Activated effector memory CD4-positive, alpha-beta T cell treated with Interleukin-2 at 50 U/mL for 16 hours (primary cell): ENCODE measurements around the gene C1orf94.

ENCODE experiments used
- DNase-seq: peaks from one replicate; pipeline ENCODE4 v3.0.0-alpha.2; 2020

Gene C1orf94, protein sequence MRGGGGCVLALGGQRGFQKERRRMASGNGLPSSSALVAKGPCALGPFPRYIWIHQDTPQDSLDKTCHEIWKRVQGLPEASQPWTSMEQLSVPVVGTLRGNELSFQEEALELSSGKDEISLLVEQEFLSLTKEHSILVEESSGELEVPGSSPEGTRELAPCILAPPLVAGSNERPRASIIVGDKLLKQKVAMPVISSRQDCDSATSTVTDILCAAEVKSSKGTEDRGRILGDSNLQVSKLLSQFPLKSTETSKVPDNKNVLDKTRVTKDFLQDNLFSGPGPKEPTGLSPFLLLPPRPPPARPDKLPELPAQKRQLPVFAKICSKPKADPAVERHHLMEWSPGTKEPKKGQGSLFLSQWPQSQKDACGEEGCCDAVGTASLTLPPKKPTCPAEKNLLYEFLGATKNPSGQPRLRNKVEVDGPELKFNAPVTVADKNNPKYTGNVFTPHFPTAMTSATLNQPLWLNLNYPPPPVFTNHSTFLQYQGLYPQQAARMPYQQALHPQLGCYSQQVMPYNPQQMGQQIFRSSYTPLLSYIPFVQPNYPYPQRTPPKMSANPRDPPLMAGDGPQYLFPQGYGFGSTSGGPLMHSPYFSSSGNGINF

DNA sequence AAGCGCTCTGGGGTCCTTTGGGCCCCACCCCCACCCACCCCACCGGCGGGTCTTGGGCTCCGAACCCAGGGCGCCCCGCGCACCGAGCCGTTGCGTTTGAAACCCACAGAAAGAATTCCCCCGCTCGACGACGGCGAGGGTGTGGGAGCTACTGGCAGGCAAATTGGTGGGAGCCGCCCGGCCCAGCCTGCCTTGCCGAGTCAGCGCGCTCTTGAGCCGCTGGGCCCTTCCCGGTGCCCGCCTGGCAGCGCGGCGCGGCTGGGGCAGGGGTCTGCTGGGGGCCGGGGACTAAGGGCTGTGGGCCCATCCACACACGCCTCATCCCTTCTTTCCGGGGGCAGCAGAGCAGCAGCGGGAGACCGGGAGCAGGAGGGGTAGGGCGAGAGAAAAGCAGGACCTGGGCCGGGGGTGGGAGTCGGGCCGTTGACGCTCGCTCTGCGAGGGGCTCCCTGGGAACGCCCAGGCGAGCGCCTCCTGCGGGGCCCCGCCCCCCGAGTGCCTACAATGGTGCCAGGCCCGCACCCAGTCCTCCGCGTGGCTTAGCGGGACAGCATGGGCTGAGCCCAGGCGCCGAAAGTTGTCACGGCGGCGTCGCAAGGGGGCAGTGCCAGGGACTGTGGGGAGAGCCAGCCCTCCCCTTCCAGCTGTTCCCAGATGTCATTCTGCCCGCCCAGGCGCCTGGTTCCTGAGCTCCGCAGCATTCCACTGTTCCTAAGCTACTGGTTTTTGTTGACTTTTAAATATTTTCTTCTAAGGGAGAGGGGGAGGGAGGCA lies at the start of gene C1orf94:
TSS of gene C1orf94 (plus strand) at position 78 of the 774 bp plus-strand sequence. CDS start 883 bp downstream, outside the sequence.
- no peak for DNase-seq

DNA sequence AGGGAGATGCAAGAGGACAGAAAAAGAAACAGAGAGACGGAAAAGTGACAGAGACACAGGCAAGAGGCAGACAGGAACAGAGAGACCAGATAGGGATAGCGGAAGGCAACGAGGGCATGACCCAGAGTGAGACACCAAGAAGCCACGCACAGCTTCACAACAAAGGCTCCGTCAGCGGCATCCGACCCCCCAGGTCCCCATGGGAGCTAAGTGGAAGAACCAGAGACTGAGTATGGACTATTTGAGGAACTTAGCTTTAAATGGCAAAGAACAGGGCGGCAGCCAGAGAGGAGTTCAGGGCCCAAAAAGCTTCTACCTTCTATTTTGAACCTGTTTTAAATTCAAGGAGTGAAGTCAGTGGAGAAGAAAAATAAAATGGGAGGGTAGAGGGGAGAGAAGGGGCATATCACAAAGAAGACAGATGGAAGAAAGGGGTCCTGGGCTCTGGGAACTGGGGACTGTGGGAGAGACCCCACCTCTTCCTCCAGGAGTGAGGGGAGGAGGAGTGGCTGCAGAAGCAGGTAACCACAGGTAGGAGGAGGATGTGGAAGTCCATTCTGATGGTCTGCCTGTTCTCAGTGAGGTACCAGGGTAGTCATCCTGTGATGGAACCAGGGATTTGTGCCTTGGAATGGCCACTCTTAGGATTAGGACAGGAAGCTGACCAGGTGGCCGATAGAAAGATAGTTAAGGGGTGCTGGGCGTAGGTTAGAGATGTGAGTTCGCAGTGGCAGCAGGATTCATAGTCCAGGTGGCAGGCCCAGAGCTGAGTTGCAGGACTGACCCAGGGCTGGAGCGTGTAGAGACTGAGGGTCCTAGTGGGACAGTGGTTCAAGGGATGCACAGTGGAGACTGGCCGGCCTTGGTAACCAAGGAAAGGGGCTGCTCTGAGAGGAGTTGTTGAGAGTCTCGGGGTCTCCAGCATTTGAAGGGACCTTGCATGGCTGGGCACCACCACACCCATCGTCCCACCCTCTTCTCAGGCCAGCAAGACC lies 49.4 kb upstream of the C1orf94 start:
- DNase-seq: no peak

DNA sequence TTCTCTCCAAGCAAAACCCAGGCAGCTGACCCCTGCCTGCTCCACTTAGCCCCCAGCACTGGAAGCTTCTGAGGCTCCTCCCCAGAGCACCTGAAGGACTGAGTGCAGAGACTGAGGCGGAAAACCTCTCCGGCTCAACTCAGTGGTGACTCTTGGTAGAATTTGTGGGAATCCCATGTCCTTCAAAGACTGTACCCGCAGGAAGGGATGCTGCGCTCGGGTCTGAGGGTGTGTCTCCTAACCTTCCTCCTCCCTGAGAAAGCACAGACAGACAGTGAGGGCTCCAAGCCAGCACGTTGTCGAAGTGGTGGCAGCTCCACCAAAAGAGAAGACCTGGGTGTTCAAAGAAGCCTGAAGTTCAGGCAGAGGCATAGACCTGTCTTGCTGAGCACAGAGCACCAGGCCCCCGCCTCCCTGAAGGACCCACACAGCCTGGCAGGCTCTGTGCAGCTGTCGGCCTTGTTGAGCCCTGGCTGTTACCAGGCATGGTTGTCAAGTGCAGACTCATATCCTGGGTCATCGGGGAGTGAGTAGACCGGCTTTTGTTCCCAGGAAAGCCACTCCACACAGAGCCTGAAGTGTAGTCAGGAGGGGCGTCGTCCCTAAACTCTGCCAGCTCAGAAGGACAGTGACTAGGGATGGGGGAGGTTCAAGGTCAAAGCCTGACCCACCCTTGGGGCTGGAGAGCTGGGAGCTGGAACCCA lies 48.4 kb upstream of the C1orf94 start:
- DNase-seq: no peak

DNA sequence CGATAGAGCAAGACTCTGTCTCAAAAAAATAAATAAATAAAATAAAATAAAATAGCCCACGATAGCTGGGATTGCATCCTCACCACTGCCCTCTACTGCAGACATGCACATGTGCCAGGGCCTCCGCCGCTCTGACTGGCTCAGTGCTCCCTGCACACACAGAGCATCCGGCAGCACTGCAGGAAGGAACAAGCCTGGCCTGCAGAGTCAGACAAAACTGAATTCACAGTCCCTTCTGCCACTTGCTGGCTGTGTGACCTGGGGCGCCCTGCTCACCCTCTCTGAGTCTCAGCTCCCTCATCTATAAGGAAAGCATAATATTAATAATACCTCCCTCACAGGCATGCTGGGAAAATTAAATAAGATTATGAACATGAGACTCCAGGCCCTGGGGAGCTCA lies 47.1 kb upstream of the C1orf94 start:
- no peak for DNase-seq

DNA sequence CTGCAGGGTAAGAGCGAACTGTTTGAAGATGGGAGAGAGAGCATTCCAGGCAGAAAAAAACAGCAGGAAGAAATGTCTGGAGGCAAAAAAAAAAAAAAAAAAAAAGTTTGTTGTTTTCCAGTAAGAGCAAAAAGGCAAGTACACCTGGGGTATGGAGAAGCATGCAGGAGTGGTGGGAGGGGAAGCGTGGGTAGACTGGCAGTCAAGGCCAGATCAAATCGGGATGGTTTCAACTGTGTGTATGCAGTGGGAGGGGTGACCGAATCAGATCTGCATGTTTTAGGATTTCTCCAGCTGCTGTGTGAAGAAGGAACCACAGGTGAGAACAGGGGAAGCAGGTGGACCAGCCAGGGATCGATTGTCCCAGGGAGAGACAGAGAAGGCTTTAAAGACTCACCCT lies 46.4 kb upstream of the C1orf94 start:
- no peak for DNase-seq

DNA sequence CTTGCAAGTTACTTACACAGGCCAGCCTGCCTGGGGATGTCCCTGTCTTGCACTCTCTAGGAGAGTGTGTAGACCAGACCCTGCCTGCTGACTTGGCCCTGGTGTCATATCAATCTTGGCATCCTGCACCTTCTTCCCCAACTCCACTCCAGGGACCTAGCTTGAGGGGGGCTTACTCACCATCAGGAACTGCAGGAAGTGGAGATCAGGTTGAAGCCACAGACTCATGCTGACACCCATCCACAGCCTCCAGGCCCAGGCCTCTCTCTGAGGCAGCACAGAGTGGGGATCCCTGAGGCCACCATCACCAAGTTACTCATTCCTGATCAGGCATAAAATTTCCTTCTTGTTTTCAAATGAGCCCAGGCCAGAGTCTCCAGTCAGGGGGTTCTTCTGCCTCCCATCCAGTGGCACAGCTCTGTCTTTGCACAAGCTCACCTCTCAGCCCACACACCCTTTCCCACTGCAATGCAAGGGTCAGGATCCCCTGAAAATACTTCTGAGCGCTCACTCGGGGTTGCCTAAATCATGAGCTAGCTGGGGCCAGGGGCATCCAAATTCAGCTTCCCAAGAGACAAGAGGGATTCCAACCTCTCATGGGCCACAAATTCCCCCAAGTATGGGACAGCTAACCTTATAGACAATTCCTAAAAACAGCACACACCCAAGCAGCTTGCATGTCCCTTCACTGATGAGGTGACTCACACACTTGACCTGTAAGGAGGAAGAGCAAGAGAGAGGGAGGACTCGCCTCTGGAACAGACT lies 45.1 kb upstream of the C1orf94 start:
- DNase-seq: no peak

DNA sequence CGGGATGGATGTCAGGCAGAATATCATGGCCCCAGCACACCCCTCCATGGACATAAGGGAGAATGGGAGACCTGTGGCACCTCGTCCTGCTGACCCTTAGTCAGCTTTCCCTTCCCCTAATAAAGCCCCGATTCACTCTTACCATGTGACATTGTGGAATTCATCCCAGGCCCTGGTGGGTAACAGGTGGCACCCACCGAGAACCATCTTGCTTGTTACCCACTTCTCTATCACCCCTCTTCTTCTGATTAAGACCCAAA lies 44.6 kb upstream of the C1orf94 start:
- DNase-seq: no peak

DNA sequence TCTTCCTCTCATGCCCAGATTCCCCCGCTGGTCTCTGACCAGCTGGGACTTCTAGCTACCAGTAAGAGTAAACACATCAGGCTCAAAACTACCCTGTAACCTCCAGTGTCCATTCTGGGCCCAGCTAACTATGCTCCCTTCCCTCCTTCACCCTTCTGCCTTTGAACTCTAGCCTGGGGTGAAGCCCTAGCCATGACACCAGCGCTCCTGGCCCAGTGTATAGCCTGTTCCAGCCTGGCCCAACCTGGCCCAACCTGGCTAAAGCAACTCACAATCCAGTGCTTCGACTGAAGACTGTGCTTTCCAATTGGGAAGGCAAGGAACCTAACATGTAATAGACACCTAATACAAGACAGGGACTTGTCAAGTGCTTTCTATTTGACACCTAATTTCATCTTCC lies 39.3 kb upstream of the C1orf94 start:
- DNase-seq: no peak

DNA sequence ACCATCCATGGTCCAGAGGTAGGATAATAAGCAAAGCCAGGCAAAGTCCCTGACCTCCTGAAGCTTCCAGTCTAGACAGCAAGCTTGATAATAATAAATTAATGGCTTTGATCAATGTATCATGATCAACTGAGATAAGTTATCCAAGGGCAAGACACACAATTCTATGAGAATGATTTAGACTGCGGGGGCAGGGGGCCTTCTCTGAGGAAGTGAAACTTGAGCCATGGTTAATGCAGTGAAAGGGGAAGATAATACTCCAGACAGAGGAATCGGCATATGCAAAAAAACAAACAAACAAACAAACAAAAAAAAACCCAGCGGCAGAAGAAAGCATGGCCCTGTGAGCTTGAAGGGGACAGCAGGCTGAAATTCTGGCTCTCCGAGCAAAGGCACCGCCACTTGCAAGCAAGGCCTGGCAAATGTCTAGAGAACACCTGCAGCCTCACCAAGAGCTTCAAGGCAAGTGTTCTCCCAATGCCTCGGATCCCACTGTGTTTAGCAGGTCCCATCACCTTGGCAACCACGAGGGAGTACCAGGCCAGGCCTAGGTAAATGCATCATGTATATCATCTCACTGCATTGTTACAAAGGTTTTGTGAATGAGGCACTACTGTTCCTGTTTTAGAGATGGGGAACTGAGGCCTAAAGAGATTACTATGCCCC lies 36.6 kb upstream of the C1orf94 start:
- DNase-seq: no peak

DNA sequence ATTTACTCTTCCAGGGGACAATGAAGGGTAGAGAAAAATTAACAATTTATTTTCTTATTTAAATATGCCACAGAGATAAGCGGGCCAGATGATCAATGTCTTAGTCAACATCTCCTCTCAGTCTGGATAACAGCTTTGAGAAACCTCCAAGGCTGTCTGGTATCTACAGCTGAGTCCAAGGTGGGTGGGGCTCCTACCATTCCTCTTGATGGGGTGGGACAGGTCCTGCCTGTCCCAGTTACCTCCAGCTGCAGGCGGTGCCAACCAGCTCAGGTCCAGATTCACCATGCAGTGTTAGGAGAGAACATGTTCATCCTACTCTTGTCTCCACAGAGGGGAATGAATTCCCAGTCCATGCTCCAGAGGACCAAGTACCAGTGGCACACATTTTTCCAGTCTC lies 32.7 kb upstream of the C1orf94 start:
- DNase-seq: no peak

DNA sequence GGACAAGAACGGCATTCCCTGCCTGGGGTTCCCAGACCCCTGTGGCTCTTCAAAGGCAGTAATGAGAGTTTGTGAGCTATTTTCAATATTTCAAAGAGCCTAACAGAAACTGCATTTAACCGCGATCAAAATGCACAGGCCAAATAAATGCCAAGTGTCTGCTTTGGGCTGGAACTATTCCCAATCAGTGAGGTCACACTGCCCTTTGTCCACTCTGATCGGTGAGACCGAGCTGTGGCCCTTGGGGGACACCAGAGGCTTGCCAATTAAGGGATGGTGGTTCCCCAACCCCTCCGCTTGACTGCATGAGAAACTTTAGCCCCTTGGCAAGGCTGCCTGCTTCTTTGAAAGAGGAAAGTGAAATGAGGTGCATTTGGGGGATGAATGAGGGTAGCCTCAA lies 31.9 kb upstream of the C1orf94 start:
- DNase-seq: no peak

DNA sequence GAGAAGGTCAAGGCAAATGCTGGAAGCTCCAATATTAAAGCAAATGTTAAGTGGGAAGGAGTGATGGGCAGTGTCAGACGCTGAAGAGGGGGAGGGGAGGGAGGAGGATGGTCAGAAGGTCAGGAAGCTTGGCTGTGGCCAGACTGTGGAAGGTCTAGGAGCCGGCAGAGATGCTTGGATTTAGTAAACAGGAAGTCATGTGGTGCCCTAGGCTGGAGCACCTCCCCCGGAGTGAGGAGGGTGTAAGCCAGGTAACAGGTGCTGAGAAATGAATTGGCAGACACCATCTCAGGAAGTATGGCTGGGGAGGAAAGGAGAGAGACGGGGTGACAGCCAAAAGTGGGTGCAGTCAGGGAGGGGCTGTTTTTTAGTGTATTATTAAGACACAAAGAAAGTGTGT lies 29.4 kb upstream of the C1orf94 start:
- DNase-seq: no peak

DNA sequence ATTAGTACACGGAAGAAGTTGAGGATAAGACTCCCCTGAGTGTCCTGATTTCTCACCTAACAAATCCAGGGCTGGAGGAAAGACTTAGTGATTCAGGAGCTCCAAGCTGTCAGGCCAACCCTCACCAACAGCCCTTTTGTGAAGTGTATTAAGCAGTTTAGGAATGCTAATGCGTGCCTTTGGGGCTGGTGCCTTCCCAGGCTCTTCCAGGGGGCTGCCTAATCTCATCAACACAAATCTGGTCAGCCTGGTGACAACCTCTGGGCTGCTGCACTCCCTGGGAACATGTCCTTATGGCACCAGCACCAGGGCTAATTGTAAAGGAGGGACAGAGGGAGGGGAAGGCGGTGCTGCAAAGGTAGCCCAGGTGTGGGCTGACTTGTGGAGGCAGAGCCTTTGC lies 27.2 kb upstream of the C1orf94 start:
- no peak for DNase-seq

DNA sequence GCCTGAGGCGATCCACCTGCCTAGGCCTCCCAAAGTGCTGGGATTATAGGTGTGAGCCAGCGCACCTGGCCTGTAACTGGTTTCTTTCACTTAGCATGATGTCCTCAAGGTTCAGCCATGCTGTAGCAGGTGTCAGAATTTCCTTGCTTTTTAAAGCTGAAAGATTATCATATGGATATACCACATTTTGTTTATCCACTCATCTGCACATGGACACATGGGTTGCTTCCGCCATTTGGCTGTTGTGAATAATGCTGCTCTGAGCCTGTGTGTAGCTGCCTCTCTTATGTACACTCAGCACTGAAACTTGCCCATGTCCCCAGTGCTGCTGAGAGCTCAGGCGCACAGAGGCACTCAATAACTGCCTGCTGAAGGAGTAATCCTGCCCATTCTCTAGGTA lies 23.5 kb upstream of the C1orf94 start:
- no peak for DNase-seq

DNA sequence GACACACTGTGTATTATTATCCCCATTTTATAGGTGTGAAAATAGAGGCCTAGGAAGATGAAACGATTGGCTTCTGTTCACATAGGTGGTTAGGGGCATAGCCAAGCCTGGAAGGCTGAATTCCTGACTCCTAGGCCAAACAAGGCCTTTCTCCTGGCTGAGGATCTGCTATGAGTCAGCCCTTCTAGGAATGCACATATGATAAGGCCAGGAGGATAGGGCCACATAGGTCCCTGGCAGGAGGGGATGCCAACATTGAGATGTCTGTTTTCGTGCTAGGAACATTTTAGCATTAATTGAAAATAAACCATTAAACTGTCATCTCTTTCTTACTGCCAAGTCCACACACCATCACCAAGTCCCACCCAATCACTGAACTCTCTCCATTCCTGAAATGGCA lies 20.8 kb upstream of the C1orf94 start:
- DNase-seq: no peak

DNA sequence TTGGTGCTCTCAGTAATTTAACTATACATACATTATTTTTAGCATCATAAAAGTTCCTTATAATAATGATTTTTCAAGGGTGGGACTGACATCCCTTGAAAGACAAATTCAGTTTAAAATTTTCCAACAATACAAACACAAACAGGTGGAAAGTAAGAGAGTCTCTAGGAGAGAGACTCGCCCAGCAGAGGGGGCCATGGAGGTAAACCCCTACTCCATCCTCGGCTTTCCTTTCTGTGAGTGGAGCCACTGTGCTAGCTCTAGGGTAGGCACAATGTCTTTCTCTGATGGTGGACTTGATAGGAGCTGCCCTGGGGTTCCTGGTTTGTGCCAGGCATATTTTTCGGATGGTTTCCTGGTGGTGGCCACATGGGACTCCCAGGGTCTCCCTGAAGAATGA lies 20.0 kb upstream of the C1orf94 start:
- DNase-seq: no peak

DNA sequence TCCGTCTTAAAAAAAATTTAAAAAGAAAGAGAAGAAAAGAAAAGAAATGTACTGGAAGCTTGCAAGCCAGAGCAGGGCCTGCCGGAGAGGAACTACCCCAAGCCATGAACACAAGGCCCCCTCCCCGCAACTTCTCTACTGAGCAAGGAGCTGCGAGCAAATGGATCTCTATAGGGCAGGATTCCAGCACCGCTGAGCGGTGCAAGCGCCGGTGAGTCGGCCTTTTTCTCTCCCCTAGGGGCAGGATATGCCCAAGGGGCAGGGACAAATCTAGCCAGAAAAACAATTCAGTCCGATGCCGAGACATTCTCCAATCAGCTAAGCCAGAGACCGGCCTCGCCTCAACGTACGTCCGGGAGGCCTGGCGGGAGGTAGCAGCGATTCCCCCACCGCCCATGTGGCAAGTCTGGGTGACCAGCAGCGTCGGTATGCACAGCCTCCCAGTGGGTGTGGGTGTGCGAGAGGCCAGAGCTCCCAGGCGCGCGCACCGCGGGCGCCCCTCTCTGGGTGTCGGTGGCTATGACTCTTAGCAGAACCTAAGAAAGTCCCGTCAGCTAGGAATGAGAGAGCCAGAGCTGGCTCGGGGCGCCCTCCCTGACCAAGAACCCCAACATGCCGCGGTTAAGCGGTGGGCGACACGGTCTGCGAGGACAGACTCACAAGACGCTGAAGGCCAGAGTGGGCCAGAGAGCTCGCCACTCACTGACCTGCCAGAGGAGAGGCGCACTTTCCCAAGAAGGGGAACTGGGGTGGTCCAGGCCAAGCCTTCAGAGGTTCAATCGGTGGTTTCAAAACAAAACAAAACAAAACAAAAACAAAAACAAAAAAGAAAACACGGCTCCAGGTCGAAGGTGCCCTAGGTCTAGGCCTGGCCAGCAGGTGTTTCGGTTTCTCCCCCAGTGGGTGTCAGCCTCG lies 13.6 kb upstream of the C1orf94 start:
- no peak for DNase-seq

DNA sequence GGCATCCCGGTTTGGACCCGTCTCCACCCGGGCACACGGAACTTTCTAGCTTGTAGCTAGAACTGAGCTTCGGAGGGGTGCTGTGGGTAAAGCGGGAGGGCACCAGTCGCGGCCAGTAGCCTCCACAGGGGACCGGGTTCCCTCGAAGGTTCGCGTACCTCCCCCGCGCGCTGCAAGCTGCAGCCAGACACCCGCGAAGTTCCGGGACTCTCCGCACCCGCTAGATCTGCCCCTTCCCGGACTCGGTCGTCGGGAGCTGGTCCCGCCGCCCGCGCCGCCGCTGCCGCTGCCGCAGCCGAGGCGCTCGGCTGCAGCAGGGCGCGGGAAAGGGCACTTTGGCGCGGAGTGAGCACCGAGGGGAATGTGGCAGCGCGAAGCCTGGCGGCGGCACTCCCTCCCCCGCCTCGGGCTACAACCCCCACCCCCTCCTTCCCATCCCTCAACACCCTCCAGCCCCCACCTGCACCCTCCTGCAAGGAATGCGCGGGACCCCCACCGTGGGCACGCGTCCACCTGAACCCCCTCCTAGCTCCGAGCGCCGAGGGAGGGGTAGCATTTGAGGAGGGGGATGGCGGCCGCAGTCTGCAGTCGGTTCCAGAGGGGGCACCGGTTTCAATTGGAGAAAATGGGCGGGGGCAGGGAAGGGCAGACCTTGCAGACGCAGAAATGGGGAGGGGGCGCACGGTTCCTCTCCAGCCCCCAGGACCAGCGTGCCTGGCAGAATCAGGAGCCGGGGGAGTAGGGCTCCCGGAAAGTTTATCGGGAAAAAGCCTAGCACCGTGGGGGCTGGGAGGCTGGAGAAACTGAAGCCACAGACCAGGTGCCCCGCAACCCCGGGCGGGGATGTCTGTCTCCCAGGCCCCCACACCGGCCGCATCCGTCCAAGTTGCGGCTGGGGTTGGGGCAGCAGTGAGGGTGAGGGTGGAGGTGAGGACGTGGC lies 12.6 kb upstream of the C1orf94 start:
- no peak for DNase-seq
